Testis (tissue), 3 donors: ENCODE results near the gene EYS. TPM values are rescaled to one million over a fixed set of nuclear protein-coding genes. Genes with fewer than 3 reads are reported as not detected.

Experiments used
- DNase-seq: peaks from one replicate; pipeline ENCODE4 v3.0.0-alpha.2; 2019
- H3K27ac ChIP-seq, 2 donors: fragments of 200-600 bp; sonication (generic); one replicate each; pipeline ENCODE4 v1.5.1; 2019
- H3K27me3 ChIP-seq: fragments of 200-600 bp; sonication (generic); one replicate; pipeline ENCODE4 v1.5.1; 2019
- H3K36me3 ChIP-seq: fragments of 200-600 bp; sonication (generic); one replicate; pipeline ENCODE4 v1.5.1; 2017; ENCODE audit warnings: low read depth; ENCODE audit errors: missing control alignments
- H3K4me1 ChIP-seq: fragments of 200-600 bp; sonication (generic); one replicate; pipeline ENCODE4 v1.5.1; 2019
- H3K4me3 ChIP-seq, 2 donors: fragments of 200-600 bp; sonication (generic); one replicate each; pipeline ENCODE4 v1.5.1; 2017 to 2019
- H3K9me3 ChIP-seq: fragments of 200-600 bp; sonication (generic); one replicate; pipeline ENCODE4 v1.5.1; 2017
- POLR2A ChIP-seq: fragments of 450-650 bp; IDR thresholded peaks from one replicate; pipeline ENCODE4 v1.6.1; 2017; ENCODE audit warnings: antibody characterized with exemption, mild to moderate bottlenecking, moderate library complexity
- WGBS, 2 donors: methylation state at CpG; one replicate each; pipeline ENCODE4 v1.1.5; 2018; 5-methylcytosine and 5-hydroxymethylcytosine counted together
- intact Hi-C: fragments of 100-400 bp; cut with DNase I; formaldehyde crosslinking; loops from one replicate; pipeline ENCODE4 v1.15.1; 2023; ENCODE audit warnings: low total_unique reads
- polyA plus RNA-seq: library from polyadenylated mRNA; stranded (reverse); fragments of 350-450 nt; fragmentation: Illumina TruSeq; extraction: RNeasy Lipid Tissue Mini Kit (QIAGEN cat#74804); gene quantifications from one replicate; pipeline ENCODE4 v1.2.3, GENCODE V29; 2014; ENCODE audit warnings: low read depth, low replicate concordance; ENCODE audit not compliant: insufficient read depth
- total RNA-seq, 2 donors: library from RNA; depleted of rRNA; stranded (reverse); fragments of >200 nt; gene quantifications; one replicate each; pipeline ENCODE4 v1.2.3, GENCODE V29; 2016
- TF ChIP-seq, protein P1 (sequence below), 3 experiments: fragments of 450-650 bp in 2 of 3; fragments of 200-600 bp in 1 of 3; sonication (generic) in 1 of 3; IDR thresholded peaks; one replicate each; pipeline ENCODE4 v1.5.1; 2016 to 2019; ENCODE audit warnings: antibody characterized with exemption in 3 of 3, mild to moderate bottlenecking in 2 of 3, moderate library complexity in 1 of 3

The EYS gene
- total and polyA plus RNA-seq, 3 donors from 2014 or later: 1.3 to 2.8 (median 2.6) TPM

DNA sequence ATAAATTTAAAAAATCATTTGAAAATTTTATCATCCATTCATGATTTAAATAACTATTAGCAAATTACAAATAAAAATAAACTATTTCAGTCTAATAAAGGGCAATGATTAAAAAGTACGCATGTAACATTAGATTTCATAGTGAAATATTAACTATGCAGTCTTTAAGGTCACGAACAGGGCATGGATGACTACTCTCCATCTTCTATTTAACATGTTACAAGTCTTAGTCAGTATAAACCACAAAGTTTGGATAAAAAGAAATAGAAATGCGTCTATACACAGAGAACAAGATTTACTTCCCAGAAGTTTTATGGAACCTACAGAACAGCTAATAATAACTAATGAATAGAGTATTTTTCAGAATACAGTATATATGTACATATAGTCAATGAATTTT lies 1016.0 kb downstream of the EYS start:
- 82 to 92% methylated on average over 3 of the region's 3 CpGs for WGBS, 2 donors
- intact Hi-C loops: no loop called here
- H3K9me3 ChIP-seq: no peaks in the 10 kb centered on the region
- no peak overlapping the region for H3K4me3 ChIP-seq
- no peak for DNase-seq
- H3K27ac ChIP-seq: no peak overlapping the region
- H3K36me3 ChIP-seq: no peaks in the 10 kb centered on the region
- no peaks in the 10 kb centered on the region for H3K4me1 ChIP-seq
- TF ChIP-seq, protein P1, sequence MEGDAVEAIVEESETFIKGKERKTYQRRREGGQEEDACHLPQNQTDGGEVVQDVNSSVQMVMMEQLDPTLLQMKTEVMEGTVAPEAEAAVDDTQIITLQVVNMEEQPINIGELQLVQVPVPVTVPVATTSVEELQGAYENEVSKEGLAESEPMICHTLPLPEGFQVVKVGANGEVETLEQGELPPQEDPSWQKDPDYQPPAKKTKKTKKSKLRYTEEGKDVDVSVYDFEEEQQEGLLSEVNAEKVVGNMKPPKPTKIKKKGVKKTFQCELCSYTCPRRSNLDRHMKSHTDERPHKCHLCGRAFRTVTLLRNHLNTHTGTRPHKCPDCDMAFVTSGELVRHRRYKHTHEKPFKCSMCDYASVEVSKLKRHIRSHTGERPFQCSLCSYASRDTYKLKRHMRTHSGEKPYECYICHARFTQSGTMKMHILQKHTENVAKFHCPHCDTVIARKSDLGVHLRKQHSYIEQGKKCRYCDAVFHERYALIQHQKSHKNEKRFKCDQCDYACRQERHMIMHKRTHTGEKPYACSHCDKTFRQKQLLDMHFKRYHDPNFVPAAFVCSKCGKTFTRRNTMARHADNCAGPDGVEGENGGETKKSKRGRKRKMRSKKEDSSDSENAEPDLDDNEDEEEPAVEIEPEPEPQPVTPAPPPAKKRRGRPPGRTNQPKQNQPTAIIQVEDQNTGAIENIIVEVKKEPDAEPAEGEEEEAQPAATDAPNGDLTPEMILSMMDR (IDR thresholded peaks at IDR 0.05): no peak
- no peak for TF ChIP-seq POLR2A
- no peaks in the 10 kb centered on the region for H3K27me3 ChIP-seq

DNA sequence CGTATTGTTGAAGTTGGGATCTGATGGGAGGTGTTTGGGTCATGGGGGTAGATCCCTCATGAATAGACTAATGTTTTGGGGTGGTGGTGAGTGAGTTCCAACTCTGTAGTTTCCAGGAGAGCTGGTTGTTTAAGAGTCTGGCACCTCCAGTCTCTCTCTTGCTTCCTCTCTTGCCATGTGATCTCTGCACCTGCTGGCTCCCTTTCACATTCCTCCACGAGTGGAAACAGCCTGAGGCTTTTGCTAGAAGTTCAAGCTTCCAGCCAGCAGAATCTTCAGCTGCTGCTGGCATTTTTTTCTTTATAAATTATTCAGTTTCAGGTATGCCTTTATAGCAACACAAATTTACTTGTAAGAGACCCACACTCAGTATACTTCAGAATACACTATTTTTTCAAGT lies 1021.6 kb downstream of the EYS start:
- Histone ChIP-seq H3K27me3 (no peaks in the 10 kb centered on the region), H3K4me1 (peaks cover 18% of the 10 kb centered on the region), H3K36me3 (no peaks in the 10 kb centered on the region), H3K27ac (no peak overlapping the region), H3K4me3 (no peak overlapping the region), H3K9me3 (no peaks in the 10 kb centered on the region)
- no peak for DNase-seq
- TF ChIP-seq, protein P1 (IDR thresholded peaks at IDR 0.05): no peak
- no peak for TF ChIP-seq POLR2A
- 62 to 72% methylated on average over 2 of the region's 2 CpGs for WGBS, 2 donors
- intact Hi-C loops: no loop called here

DNA sequence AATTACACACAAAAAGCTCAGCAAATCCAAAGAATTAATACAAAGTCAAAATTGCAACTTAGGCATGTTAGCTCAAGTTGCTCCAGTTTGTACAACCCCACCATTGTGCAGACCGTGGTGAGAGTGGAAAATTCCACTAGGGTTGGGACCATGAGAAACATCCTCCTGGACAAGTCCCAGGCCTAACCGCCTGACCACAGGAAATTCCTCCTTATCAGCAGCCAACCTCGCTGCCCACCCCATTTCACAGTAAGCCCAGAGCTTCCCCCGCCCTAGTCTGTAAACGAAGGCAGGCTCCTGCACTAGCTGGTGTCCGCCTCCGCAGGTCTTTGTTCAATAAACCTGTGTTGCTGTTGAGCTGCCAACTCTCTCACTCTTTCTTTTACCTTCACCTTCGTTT lies 1023.3 kb downstream of the EYS start:
- intact Hi-C loops: no loop called here
- H3K27me3 ChIP-seq: no peaks in the 10 kb centered on the region
- H3K36me3 ChIP-seq: no peaks in the 10 kb centered on the region
- H3K4me1 ChIP-seq: peaks cover 19% of the 10 kb centered on the region
- TF ChIP-seq POLR2A: no peak
- TF ChIP-seq, protein P1 (IDR thresholded peaks at IDR 0.05): no peak
- WGBS, 2 donors: 47 to 55% methylated on average over 8 of the region's 8 CpGs
- no peak overlapping the region for H3K4me3 ChIP-seq
- no peaks in the 10 kb centered on the region for H3K9me3 ChIP-seq
- H3K27ac ChIP-seq: no peak overlapping the region
- peak; percentile 45 for DNase-seq

DNA sequence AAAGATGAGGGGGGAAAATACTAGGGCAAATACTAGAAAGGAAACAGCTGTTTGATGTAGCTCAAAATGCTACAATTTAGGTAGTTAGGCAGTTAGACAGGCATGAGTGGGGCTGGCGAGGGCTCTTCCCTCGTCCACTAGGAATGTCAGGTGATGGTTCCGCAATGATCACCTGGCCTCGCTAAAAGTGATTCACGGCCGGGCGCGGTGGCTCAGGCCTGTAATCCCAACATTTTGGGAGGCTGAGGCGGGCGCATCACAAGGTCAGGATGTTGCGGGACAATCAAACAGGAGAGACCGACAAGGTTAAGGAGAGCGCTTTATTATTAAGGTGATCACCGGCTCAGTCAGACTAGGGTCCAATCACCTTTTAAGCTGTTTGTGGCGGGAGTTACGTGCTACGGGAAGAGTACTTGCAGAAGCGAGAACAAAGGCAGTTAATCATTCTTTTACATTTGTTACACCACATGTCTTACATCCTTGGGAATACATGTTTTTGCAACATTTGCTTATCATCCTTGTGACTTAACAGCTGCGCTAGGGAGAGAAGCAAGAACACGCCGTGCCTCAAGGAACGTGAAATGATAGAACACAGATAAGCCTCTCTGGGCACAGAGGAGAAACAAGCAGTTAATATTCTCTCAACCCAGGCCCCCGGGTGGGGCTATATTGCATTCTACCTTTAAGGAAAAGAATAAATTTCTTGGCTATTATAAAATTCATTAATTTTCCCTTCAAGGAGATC lies 1025.4 kb downstream of the EYS start:
- Histone ChIP-seq H3K36me3 (no peaks in the 10 kb centered on the region), H3K4me1 (peaks cover 19% of the 10 kb centered on the region), H3K9me3 (no peaks in the 10 kb centered on the region), H3K27me3 (no peaks in the 10 kb centered on the region), H3K27ac (peak overlapping the region; percentile 40 to 64), H3K4me3 (peak overlapping the region in 1 of 2 donors; percentile 42)
- 45 to 50% methylated on average over 23 of the region's 23 CpGs for WGBS, 2 donors
- DNase-seq: peak; percentile 85
- intact Hi-C loops: no loop called here
- no peak for TF ChIP-seq POLR2A
- TF ChIP-seq, protein P1 (IDR thresholded peaks at IDR 0.05): no peak

DNA sequence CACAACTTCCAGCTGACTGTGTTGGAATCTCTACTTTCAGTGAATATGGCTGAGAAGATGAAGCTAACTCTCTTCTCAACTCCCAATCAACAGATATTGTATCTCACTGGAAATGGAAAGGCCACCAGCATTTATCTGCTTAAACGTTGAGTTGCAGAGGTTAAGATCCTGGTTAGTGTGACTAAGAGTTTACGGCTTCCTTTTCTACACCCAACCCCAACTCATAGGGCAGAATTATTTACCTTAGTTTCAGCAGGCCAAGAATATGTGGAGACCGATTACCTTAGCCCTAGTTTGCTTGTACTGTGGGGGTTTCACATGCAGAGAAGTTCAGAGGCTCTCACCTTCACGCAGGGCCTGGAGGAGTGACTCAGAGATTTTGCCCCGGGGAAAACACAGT lies 1026.6 kb downstream of the EYS start:
- intact Hi-C loops: no loop called here
- TF ChIP-seq, protein P1 (IDR thresholded peaks at IDR 0.05): no peak
- no peak for TF ChIP-seq POLR2A
- Histone ChIP-seq H3K4me3 (no peak overlapping the region), H3K9me3 (no peaks in the 10 kb centered on the region), H3K27me3 (no peaks in the 10 kb centered on the region), H3K36me3 (no peaks in the 10 kb centered on the region), H3K4me1 (peaks cover 19% of the 10 kb centered on the region), H3K27ac (peak overlapping the region; percentile 40 to 64)
- no peak for DNase-seq
- WGBS, 2 donors: 75 to 76% methylated on average over 5 of the region's 5 CpGs
